GM21447 (cell line): ENCODE data around the gene MEGF11.
"Not testable (repeated sequence)": the region's sequence is repeated elsewhere in the genome, so short reads cannot be mapped to it uniquely, and the experiment has no call there.

Source experiments
- ATAC-seq: cut with Tn5 transposase; IDR thresholded peaks from one replicate; pipeline ENCODE4 v1.9.1; 2021; ENCODE audit not compliant: unreplicated experiment

Gene MEGF11

GRCh38 chr15:66276546-66276945, 23.0 kb upstream of the MEGF11 start:
- ATAC-seq = no peak

GRCh38 chr15:66275352-66275751, 21.8 kb upstream of the MEGF11 start:
- no peak for ATAC-seq

GRCh38 chr15:66270932-66271331, 17.4 kb upstream of the MEGF11 start:
- no peak for ATAC-seq

- ATAC-seq = no peak
Observed at GRCh38 chr15:66269326-66270090, 16.0 kb upstream of the MEGF11 start.

GRCh38 chr15:66264859-66265513, 11.4 kb upstream of the MEGF11 start:
- no peak for ATAC-seq

GRCh38 chr15:66262837-66263236, 9.3 kb upstream of the MEGF11 start:
- ATAC-seq = not testable (repeated sequence)

- ATAC-seq = no peak
Observed at GRCh38 chr15:66261056-66261455, 7.5 kb upstream of the MEGF11 start.

- ATAC-seq = no peak
Observed at GRCh38 chr15:66256692-66257091, 3.1 kb upstream of the MEGF11 start.

- ATAC-seq = no peak
Observed at GRCh38 chr15:66254951-66255676, 1.6 kb upstream of the MEGF11 start.

- no peak for ATAC-seq
Observed at GRCh38 chr15:66254089-66254950, 770 bp upstream of the MEGF11 start.

GRCh38 chr15:66252685-66253417, 699 bp downstream of the MEGF11 start:
- ATAC-seq = no peak

GRCh38 chr15:66251790-66252684, 1.5 kb downstream of the MEGF11 start:
- no peak for ATAC-seq

GRCh38 chr15:66251065-66251789, 2.3 kb downstream of the MEGF11 start:
- ATAC-seq = no peak

GRCh38 chr15:66249605-66250174, 3.9 kb downstream of the MEGF11 start:
- no peak for ATAC-seq

GRCh38 chr15:66246937-66247336, 6.6 kb downstream of the MEGF11 start:
- ATAC-seq = no peak

- ATAC-seq = not testable (repeated sequence)
Observed at GRCh38 chr15:66245832-66246231, 7.7 kb downstream of the MEGF11 start.

GRCh38 chr15:66241908-66242285, 11.7 kb downstream of the MEGF11 start:
- no peak for ATAC-seq
